ENCODE measurements around the gene TMEM86B. TPM values are rescaled to one million over a fixed set of nuclear protein-coding genes. Genes with fewer than 3 reads are reported as not detected.
A peak's percentile ranks its signal among the peaks of the same experiment; 100 is the strongest.

The TMEM86B gene
- total RNA-seq, 1 donor from 2014 or later, result 5.8 TPM

GRCh38 chr19:55265723-55266386 lies 37.3 kb upstream of the TMEM86B start:
- H3K4me3 Mint-ChIP-seq, result no peak overlapping the region
- H3K9me3 Mint-ChIP-seq, result peaks cover 7% of the 10 kb centered on the region
- H3K27ac Mint-ChIP-seq (ENCODE audit: unreplicated experiment), result no peak overlapping the region
- TF ChIP-seq CTCF (conservative IDR thresholded peaks at IDR 0.05), result no peak
- DNase-seq (ENCODE audit: low read depth, low spot score), result no peak
- H3K4me1 Mint-ChIP-seq, result peaks cover 5% of the 10 kb centered on the region
- H3K36me3 Mint-ChIP-seq (ENCODE audit: low read depth), result peaks cover 19% of the 10 kb centered on the region
- no peaks in the 10 kb centered on the region for H3K27me3 Mint-ChIP-seq (ENCODE audit: low read depth)

GRCh38 chr19:55265173-55265572 lies 36.6 kb upstream of the TMEM86B start:
- TF ChIP-seq CTCF (conservative IDR thresholded peaks at IDR 0.05), result no peak
- H3K9me3 Mint-ChIP-seq, result peaks cover 7% of the 10 kb centered on the region
- peaks cover 16% of the 10 kb centered on the region for H3K36me3 Mint-ChIP-seq (ENCODE audit: low read depth)
- no peak overlapping the region for H3K27ac Mint-ChIP-seq (ENCODE audit: unreplicated experiment)
- no peaks in the 10 kb centered on the region for H3K27me3 Mint-ChIP-seq (ENCODE audit: low read depth)
- peaks cover 10% of the 10 kb centered on the region for H3K4me1 Mint-ChIP-seq
- H3K4me3 Mint-ChIP-seq, result no peak overlapping the region
- DNase-seq (ENCODE audit: low read depth, low spot score), result no peak

- Mint-ChIP-seq H3K9me3 (peaks cover 7% of the 10 kb centered on the region), H3K36me3 (ENCODE audit: low read depth) (peaks cover 16% of the 10 kb centered on the region), H3K27me3 (ENCODE audit: low read depth) (no peaks in the 10 kb centered on the region), H3K4me3 (no peak overlapping the region), H3K4me1 (peaks cover 14% of the 10 kb centered on the region), H3K27ac (ENCODE audit: unreplicated experiment) (no peak overlapping the region)
- no peak for DNase-seq (ENCODE audit: low read depth, low spot score)
- no peak for TF ChIP-seq CTCF (conservative IDR thresholded peaks at IDR 0.05)
Measured at GRCh38 chr19:55264531-55264930, 36.0 kb upstream of the TMEM86B start.

- no peak for TF ChIP-seq CTCF (conservative IDR thresholded peaks at IDR 0.05)
- Mint-ChIP-seq H3K27ac (ENCODE audit: unreplicated experiment) (no peak overlapping the region), H3K4me3 (no peak overlapping the region), H3K9me3 (peaks cover 7% of the 10 kb centered on the region), H3K36me3 (ENCODE audit: low read depth) (peaks cover 13% of the 10 kb centered on the region), H3K4me1 (peaks cover 26% of the 10 kb centered on the region), H3K27me3 (ENCODE audit: low read depth) (no peaks in the 10 kb centered on the region)
- no peak for DNase-seq (ENCODE audit: low read depth, low spot score)
Measured at GRCh38 chr19:55262359-55262758, 33.8 kb upstream of the TMEM86B start.

GRCh38 chr19:55261671-55262126 lies 33.1 kb upstream of the TMEM86B start:
- no peak for TF ChIP-seq CTCF (conservative IDR thresholded peaks at IDR 0.05)
- no peak for DNase-seq (ENCODE audit: low read depth, low spot score)

More at GRCh38 chr19:55261671-55262126, 33.1 kb upstream of the TMEM86B start:
- H3K4me3 Mint-ChIP-seq, result peak overlapping the region; percentile 44
- no peaks in the 10 kb centered on the region for H3K27me3 Mint-ChIP-seq (ENCODE audit: low read depth)
- peaks cover 33% of the 10 kb centered on the region for H3K4me1 Mint-ChIP-seq
- peaks cover 6% of the 10 kb centered on the region for H3K9me3 Mint-ChIP-seq
- H3K36me3 Mint-ChIP-seq (ENCODE audit: low read depth), result peaks cover 10% of the 10 kb centered on the region
- H3K27ac Mint-ChIP-seq (ENCODE audit: unreplicated experiment), result no peak overlapping the region
